ENCODE results near the gene DYNLRB1.

DYNLRB1 gene

GRCh38 chr20:34559311-34560140, 43.3 kb downstream of the DYNLRB1 start:
- no peak for DNase-seq

DNA sequence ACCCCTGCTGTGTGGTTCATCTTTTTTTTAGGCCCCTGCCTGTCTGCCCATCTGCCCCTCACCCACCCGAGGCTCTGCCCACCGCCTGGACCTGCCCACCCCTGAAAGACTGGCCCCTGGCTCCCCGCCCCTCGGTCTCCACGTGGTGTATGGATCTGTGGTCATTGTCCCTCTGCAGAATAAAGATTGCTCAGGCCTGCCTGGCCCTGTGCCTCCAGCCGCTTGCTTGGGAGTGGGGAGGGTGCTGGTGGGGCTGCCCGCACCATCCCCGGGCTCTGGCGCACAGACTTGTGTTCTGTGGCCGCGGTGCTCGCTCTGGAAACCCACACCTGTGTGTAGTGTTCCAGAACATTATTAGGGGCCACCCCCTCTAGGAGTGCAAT, 43.9 kb downstream of the DYNLRB1 start:
- DNase-seq: no peak

DNA sequence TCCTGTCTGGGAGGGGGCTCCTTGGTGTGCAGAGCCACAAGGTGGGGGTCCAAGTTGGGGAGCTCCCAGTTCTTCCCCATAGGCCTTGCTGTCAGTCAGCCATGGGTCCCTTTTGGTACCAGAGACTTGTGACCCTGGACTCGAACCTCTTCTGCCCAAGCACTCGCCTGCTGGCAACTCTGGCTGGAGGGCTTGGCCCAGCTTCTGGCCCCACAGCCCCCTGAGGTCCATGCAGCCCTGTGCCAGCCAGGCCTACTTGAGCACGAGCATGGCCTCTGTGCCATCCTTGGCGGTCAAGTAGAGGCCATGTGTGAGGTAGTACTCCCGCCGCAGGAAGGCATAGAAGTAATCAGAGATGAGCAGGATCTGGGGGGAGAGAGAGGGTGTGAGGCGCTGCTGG, 44.4 kb downstream of the DYNLRB1 start:
- no peak for DNase-seq

DNA sequence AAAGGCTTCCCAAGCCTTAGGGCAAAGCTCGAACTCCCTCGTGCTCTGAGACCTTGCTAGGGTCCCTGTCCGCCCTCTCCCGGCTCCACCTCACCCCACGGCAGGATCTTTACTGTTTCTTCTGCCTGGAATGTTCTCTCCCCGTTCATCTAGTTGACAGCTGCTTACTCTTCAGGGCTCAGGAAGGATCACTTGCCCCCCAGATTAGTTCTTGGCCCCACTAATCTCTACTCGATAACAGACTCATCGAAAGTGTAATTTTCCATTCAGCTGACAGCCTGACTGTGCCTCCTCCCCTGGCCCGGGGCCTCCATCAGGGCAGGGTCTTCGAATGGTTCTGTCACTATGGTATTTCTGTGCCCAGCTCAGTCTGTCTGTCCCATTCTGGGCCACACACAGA, 45.4 kb downstream of the DYNLRB1 start:
- no peak for DNase-seq

DNA sequence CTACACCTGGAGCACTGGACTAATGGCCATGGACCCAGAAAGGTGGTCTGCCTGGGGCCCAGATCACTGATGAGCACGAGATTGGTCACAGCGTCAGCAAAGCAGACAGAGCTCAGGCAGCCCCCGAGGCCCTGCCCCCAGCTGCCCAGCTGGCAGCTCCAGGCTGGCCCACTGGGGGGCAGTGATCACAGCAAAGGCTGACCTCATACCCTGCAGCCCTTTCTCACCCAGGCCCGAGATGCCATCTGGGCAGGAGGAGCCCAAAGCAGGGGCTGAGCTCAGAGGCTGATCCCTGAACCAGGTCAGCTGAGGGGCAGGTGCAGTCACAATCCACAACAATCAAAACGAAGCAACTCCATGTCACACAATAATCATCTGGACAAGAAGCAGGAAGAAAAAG, 46.4 kb downstream of the DYNLRB1 start:
- DNase-seq: peak in 1 of 2 donors; percentile 24

- no peak for DNase-seq
Observed at GRCh38 chr20:34564833-34565232, 48.6 kb downstream of the DYNLRB1 start.

DNA sequence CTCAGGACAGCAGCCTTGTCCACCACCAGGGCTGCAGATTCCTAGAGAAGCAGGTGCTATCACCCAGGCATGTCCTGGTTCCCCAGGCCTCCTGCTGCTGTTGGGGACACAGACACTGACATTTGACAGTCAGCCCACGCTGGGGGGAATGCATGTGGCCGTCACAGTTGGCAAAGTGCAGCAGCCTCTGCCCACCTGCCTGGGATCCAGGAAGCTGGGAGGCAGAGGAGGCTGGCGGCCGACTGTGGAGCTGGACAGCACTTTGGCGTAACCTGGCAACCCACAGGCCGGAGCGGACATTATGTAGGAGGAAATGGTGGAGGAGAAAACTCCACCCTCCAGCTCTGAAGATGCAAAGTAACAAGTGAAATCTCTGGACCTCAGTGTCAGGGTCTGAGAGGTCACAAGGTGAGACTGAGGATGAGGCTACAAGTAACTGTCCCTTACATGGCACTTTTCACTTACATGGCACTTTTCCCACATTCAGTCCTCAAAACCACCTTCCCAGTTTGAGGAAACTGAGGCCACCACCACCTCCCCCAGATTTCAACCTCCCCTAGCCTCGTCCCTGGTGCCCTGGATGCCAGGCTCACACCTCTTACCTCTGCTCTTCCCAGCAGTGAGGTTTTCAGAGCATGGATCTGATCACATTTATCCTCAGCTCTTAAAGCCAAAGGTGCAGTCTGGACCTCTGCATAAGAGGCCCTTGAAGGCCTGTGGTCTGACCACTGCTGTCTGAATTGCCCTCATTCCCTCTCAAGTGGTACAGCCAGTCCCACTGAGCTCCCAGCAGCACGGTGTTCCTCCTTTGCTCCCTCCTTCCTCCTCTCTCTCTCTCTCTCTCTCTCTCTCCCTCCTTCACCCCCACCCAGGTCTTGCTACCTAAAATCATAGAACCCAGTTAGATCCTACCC, 51.0 kb downstream of the DYNLRB1 start:
- DNase-seq: no peak

DNA sequence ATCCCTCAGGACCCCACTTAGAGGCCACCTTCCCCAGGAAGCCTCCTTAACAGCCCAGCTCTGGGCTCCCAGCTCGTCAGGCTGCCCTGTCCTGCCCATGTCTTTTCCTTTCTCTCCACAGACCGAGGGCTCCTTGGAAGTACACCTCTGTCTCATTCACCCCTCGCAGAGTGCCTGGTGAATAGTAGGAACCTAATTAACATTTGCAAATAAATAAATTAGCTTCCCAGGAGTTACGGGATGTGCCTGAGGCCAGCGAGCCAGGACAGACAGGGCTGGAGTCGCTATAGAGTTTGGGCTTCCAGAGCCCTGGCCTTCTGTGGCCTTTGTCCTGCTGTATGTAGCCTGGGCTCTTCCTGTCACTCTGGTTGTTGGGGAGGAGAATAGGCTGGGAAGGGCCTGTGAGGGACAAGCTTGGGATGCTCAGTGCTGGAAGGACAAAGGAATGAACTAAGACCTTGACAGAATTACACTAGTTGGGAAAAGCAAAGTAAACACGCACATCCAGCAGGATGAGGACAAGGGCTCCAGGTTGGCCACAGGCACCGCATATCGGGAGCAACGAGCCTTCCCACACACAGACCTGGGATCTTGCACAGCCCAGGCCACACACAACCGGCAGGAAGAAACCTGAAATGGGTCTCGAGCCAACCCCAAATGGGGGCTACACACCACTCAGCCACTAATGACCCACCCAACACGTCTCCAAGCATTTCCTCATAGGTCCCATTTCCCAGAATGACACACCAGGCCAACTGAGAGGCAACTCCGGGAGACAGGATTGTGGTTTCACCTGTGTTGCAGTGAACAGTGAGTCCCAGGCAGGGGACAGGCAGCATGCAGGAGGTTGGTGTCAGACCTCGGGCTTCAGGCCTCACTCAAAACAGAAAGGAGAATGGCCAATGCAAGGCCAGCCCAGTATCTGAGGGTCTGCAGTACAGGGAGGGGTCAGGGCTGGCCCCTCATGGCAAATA, 52.0 kb downstream of the DYNLRB1 start:
- DNase-seq: no peak

DNA sequence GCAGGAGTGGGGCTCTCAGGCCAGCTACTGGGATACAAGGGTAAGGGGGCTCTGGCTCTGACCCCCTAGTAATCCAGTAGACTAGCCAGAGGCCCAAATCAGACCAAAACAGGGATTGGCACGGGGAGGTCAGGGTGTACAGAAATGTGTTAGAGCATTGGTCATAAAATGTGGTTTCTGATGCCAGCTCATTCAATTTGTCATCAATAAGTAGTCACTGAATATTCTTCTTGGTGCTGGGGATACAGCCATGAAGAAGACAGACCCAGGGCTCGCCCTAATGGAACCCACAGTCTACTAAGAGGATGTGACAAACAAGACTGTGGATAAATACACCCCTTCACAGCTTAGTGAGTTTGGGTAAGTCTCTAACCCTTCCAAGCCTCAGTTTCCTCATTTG, 53.4 kb downstream of the DYNLRB1 start:
- DNase-seq: no peak

DNA sequence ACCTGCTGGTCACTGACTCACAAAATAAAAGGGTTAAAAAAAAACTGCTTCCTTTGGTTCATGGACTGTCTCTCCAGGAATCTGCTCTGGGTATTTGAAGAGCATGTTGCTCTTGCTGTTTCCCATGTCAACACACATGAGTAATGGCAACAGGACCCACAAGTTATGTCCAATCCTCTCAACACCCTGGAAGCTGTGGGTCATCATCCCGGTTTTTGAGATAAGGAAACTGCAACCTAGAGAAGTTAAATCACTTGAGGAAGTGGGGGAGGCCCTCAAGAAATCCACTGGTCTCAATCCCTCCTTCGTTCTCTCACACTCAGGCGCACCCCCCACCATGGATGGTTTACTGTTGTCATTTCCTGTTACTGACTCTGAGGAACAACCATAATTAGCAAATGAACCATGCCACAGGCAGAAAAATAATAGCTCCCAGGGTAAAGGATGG, 54.7 kb downstream of the DYNLRB1 start:
- DNase-seq: no peak

GRCh38 chr20:34571753-34572152, 55.5 kb downstream of the DYNLRB1 start:
- DNase-seq: no peak

DNA sequence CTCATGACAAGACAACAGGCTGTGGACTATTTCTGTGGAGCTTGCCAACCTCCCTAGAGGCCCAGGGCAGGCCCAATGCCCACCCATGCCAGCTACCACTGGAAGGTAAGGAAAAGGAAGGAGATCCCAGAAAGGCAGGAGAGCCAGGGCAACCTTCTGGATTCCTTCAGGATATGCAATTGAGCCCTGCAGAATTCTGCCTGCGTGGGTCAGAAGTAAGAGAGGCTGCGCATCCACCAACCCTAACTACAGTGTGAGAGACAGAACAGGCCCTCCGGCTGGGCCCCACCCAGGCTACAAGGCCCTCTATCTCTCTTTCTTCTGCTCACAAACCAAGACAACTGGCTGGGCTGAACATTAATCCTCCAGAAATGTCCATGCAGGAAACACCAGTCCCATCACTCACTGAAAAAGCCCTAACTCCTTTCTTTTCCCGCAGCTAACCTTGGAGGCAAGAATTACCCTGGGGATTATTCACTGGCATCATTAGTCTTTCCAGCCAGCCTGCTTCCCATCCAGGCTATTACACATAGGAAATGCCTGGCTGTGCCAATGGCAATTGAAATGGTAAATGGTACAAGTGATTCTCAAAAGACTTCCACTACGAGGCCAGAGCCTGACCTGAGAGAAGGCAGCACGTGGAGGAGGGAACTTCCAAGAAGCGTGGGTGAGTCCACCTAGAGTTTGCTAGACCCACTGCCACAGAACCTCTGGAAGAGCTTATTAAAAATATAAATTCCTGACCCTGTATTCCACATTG, 57.5 kb downstream of the DYNLRB1 start:
- no peak for DNase-seq

GRCh38 chr20:34574426-34574825, 58.2 kb downstream of the DYNLRB1 start:
- no peak for DNase-seq

- DNase-seq: no peak
Observed at GRCh38 chr20:34574861-34575260, 58.6 kb downstream of the DYNLRB1 start.

GRCh38 chr20:34575271-34575670, 59.0 kb downstream of the DYNLRB1 start:
- DNase-seq: no peak

DNA sequence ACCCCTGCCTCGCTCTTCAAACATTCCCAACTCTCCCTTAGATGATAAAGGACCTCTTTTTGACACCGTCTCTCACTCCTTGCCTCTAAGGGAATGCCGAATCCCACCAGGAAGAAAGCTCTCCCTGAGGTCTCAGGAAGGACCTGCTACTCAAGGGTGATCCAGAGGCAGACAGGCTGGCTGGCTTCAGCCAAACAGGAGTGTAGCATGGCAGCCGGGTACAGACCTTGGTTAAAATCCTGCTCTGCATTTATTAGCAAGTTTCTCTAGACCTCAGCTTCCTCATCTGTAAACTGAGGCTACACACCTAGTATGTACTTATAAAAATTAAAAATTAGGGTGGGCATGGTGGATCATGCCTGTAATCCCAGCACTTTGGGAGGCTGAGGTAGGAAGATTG, 59.5 kb downstream of the DYNLRB1 start:
- no peak for DNase-seq

DNA sequence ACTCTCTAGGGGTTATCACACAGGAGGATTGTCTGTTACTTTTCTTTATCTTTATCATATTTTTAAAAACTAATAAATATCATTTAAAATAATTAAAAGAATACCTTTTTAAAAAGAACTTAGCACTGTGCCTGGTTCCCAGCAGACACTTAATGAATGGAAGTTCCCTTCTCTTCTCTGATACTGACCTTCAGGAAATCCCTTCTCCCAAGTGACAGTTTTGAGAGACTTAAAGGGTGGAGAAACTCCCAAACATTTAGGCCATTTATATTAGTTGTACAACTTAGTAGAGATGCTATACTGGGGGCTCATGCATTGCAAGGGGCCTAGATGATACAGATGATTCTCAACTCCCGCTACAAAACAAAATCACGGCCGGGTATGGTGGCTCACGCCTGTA, 60.8 kb downstream of the DYNLRB1 start:
- DNase-seq: no peak

DNA sequence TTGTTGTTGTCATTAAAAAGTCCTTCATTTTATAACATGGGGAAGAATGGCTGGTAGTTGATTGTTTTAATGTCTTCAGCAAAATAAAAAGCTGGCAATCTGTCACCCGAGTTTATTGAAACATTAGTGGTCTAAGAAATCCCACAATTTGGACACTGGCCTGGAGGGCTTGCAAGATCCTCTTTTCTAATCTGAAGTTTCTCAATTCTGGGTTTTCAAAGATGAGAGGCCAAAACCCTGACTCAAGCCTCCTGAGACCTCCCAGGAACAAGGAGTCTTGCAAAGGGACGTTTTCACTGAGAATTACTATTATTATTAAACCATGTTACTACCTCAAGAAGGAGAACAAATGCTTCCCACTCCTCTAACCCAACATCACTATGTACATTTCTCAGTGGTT, 61.8 kb downstream of the DYNLRB1 start:
- no peak for DNase-seq

GRCh38 chr20:34578521-34578920, 62.3 kb downstream of the DYNLRB1 start:
- no peak for DNase-seq

DNA sequence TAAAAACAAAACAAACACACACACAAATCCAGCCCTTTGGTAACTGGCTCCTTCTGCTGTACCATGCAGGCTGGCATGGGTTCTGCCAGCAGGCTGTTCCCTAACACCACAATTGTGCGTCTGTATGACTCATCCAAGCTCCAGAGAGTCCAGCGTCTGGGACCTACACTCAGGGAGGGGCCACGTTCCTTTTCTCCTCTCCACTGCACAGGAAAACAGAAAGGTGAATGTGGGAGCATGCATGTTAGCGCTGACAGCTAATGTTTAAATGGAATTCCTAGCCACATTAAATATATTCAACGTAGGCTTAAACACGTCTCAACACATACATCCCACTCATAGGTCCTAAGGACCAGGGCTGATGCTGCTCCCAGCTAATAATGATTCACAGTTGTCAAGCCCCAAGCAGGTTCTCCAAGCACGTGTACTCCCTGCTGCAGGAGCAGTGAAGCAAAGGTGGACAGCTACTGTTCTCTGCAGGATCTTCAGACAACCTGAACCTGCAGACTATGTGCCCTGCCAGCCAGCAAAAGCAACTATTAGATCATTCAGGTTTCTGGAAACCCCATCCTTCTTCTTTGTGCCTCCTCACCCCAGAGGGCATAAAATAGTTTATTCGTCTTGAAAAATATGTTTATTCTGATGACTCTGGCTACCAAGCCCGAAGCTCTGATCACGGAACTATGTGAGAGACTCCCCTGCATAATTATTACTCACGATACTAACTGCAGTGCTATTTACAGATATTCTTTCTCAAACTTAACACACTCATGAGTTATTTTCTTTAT, 63.2 kb downstream of the DYNLRB1 start:
- DNase-seq: no peak
